GM12878 (cell line): ENCODE data around the gene RNU2-1. TPM values are rescaled to one million over a fixed set of nuclear protein-coding genes. Genes with fewer than 3 reads are reported as not detected.

Experiments used
- ATAC-seq: fragments of 200-7000 bp; cut with Tn5 transposase; 3 replicates; pipeline ENCODE4 v1.9.1; 2020; ENCODE audit warnings: mild to moderate bottlenecking, moderate library complexity
- BruUV-seq: library from RNA; stranded (reverse); fragments of 400-500 nt; replicated peaks from 2 replicates; lab custom pipeline; 2021; lab: Mats Ljungman, UMichigan
- CTCF ChIA-PET: fragments of 300-600 bp; sonication (Branson Sonifier 250); formaldehyde crosslinking; extraction: SDS; loops from one replicate; lab custom pipeline; 2021; ENCODE audit warnings: inconsistent platforms; lab: Yijun Ruan, JAX
- POLR2A ChIA-PET: fragments of 350-600 bp; formaldehyde crosslinking; extraction: SDS; loops from one replicate; lab custom pipeline; 2021; ENCODE audit warnings: inconsistent platforms; lab: Charles Lee
- RAD21 ChIA-PET: fragments of 300-600 bp; sonication (Branson Sonifier 250); formaldehyde crosslinking; loops from one replicate; lab custom pipeline; 2023; ENCODE audit warnings: antibody characterized with exemption; ENCODE audit not compliant: unreplicated experiment; lab: Charles Lee
- SMC1A ChIA-PET: fragments of 300-600 bp; sonication (Branson Sonifier 250); formaldehyde crosslinking; loops from one replicate; lab custom pipeline; 2023; ENCODE audit not compliant: unreplicated experiment, uncharacterized antibody; lab: Charles Lee
- DNase-seq: peaks from one replicate; pipeline ENCODE4 v3.0.0-alpha.2; 2011; ENCODE audit warnings: low read depth, low spot score
- FAIRE-seq: peaks from 3 replicates; lab custom pipeline; 2011; peaks lifted over from hg19 to GRCh38; lab: Jason Lieb, UNC
- H2AFZ ChIP-seq: 2 replicates; pipeline ENCODE4 v1.6.0; 2011; ENCODE audit warnings: low read depth, low read length, control low read depth; ENCODE audit not compliant: control insufficient read depth
- H3K27ac ChIP-seq: 2 replicates; pipeline ENCODE4 v1.5.1; 2011; ENCODE audit warnings: control low read depth; ENCODE audit not compliant: control insufficient read depth, insufficient read depth
- H3K27me3 ChIP-seq, 2 experiments: replicated peaks in 1 of 2; 2 replicates each; pipeline versions ENCODE4 v1.6.0 to v1.6.1; 2011; ENCODE audit warnings: low read length in 1 of 2; ENCODE audit not compliant: control insufficient read depth in 2 of 2, insufficient read depth in 2 of 2
- H3K36me3 ChIP-seq, 2 experiments: 2 replicates each; pipeline ENCODE4 v1.5.1; 2011; ENCODE audit warnings: low read length in 1 of 2; ENCODE audit not compliant: control insufficient read depth in 2 of 2, insufficient read depth in 2 of 2
- H3K4me1 ChIP-seq: 2 replicates; pipeline ENCODE4 v1.6.1; 2011; ENCODE audit warnings: mild to moderate bottlenecking, low read length, moderate library complexity, mixed read lengths; ENCODE audit not compliant: control insufficient read depth, insufficient read depth
- H3K4me2 ChIP-seq: 2 replicates; pipeline ENCODE4 v1.6.0; 2011; ENCODE audit warnings: control low read depth; ENCODE audit not compliant: control insufficient read depth, insufficient read depth
- H3K4me3 ChIP-seq: fragments of 200-600 bp; sonication (generic); 2 replicates; pipeline ENCODE4 v1.5.1; 2016
- H3K79me2 ChIP-seq: 2 replicates; pipeline ENCODE4 v1.6.0; 2011; ENCODE audit warnings: low read length; ENCODE audit not compliant: control insufficient read depth, insufficient read depth
- H3K9ac ChIP-seq: 2 replicates; pipeline ENCODE4 v1.8.0; 2011; ENCODE audit warnings: low read length, control low read depth, mixed read lengths; ENCODE audit not compliant: control insufficient read depth, insufficient read depth
- H3K9me3 ChIP-seq: replicated peaks from 3 replicates; pipeline ENCODE4 v1.5.1; 2011; ENCODE audit warnings: mild to moderate bottlenecking, low read length; ENCODE audit not compliant: control insufficient read depth, insufficient read depth
- H4K20me1 ChIP-seq: 2 replicates; pipeline ENCODE4 v1.6.0; 2011; ENCODE audit not compliant: control insufficient read depth, insufficient read depth
- ASH2L ChIP-seq: fragments of 300-600, 200-600 bp; sonication (generic); IDR thresholded peaks from 2 replicates; pipeline ENCODE4 v1.6.1; 2017; ENCODE audit warnings: low read depth, mild to moderate bottlenecking, borderline replicate concordance
- BACH1 ChIP-seq: fragments of 450-650 bp; IDR thresholded peaks from 2 replicates; pipeline ENCODE4 v1.6.1; 2017; ENCODE audit warnings: mild to moderate bottlenecking, borderline replicate concordance
- BMI1 ChIP-seq: fragments of 450-650 bp; IDR thresholded peaks from 2 replicates; pipeline ENCODE4 v1.6.1; 2016; ENCODE audit warnings: mild to moderate bottlenecking, moderate library complexity, borderline replicate concordance
- DPF2 ChIP-seq: fragments of 450-650 bp; IDR thresholded peaks from 2 replicates; pipeline ENCODE4 v1.6.1; 2017; ENCODE audit warnings: mild to moderate bottlenecking
- ESRRA ChIP-seq: IDR thresholded peaks from 2 replicates; pipeline ENCODE4 v1.6.1; 2012; ENCODE audit warnings: mild to moderate bottlenecking, low read length, improper control_type of control experiment
- MTA3 ChIP-seq: IDR thresholded peaks from 2 replicates; pipeline ENCODE4 v1.6.1; 2012; ENCODE audit warnings: low read length, inconsistent platforms, borderline replicate concordance
- MXI1 ChIP-seq: fragments of 150-350 bp; IDR thresholded peaks from 2 replicates; pipeline ENCODE4 v1.6.1; 2011; ENCODE audit warnings: low read depth, mild to moderate bottlenecking, inconsistent platforms, low read length, improper control_type of control experiment
- NR2C2 ChIP-seq: IDR thresholded peaks from 2 replicates; pipeline ENCODE4 v1.6.1; 2011; ENCODE audit warnings: borderline replicate concordance, low read depth; ENCODE audit not compliant: control insufficient read depth, insufficient read length
- NR2F1 ChIP-seq: fragments of 450-650 bp; conservative IDR thresholded peaks from 2 replicates; pipeline ENCODE4 v1.6.1; 2017; ENCODE audit warnings: mild to moderate bottlenecking
- SUZ12 ChIP-seq: fragments of 200-600 bp; sonication (generic); IDR thresholded peaks from one replicate; pipeline ENCODE4 v1.6.1; 2018; ENCODE audit warnings: antibody characterized with exemption, mild to moderate bottlenecking; ENCODE audit not compliant: unreplicated experiment
- ZBED1 ChIP-seq: IDR thresholded peaks from 2 replicates; pipeline ENCODE4 v1.6.1; 2016; ENCODE audit warnings: borderline replicate concordance
- ZNF207 ChIP-seq: fragments of 450-650 bp; IDR thresholded peaks from 2 replicates; pipeline ENCODE4 v1.6.1; 2014; ENCODE audit warnings: antibody characterized with exemption, mild to moderate bottlenecking, borderline replicate concordance
- WGBS: methylation state at CpG from one replicate; pipeline ENCODE4 v1.1.6; 2016; ENCODE audit warnings: low lambda C conversion rate; ENCODE audit not compliant: insufficient replicate concordance, insufficient coverage; ENCODE audit errors: missing lambda C conversion rate; 5-methylcytosine and 5-hydroxymethylcytosine counted together
- in situ Hi-C: fragments of 300-500 bp; cut with MboI; formaldehyde crosslinking; loops from 9 replicates; pipeline ENCODE4 v1.14.3; 2018; ENCODE audit warnings: mixed read lengths
- intact Hi-C: fragments of 100-400 bp; cut with micrococcal nuclease; formaldehyde crosslinking; loops from one replicate; pipeline ENCODE4 v1.14.2; 2022; ENCODE audit not compliant: unreplicated experiment
- polyA plus RNA-seq, 11 experiments: library from polyadenylated mRNA; depleted of rRNA in 4 of 11; unstranded in 6 of 11; stranded (reverse) in 5 of 11; fragments of >200 nt; fragmentation: Nextera tagmentation in 4 of 11; fragmentation: Illumina TruSeq in 1 of 11; extraction: Ambion mirVana in 4 of 11; extraction: Trizol in 1 of 11; gene quantifications; 1 replicate in 1 of 11; 2 replicates in 10 of 11; pipeline versions ENCODE4 v1.2.1 to v1.2.3, GENCODE V29; 2011 to 2016; ENCODE audit warnings: inconsistent platforms in 2 of 11, missing spikeins in 2 of 11, low read depth in 1 of 11
- total RNA-seq, 4 experiments: library from RNA; depleted of rRNA in 3 of 4; stranded (reverse); fragments of >200 nt in 3 of 4; fragmentation: Illumina TruSeq in 1 of 4; extraction: Trizol in 1 of 4; gene quantifications; 2 replicates each; pipeline versions ENCODE4 v1.2.1 to v1.2.3, GENCODE V29; 2013 to 2021
- TF ChIP-seq, protein P1 (sequence below): IDR thresholded peaks from 2 replicates; pipeline ENCODE4 v1.6.1; 2011; ENCODE audit warnings: low read depth, mild to moderate bottlenecking, low read length, moderate library complexity, borderline replicate concordance; ENCODE audit errors: extremely low read depth
- TF ChIP-seq, protein P2 (sequence below): IDR thresholded peaks from 2 replicates; pipeline ENCODE4 v1.6.1; 2012; ENCODE audit warnings: low read depth, low read length, improper control_type of control experiment
- TF ChIP-seq, protein P3 (sequence below): IDR thresholded peaks from 2 replicates; pipeline ENCODE4 v1.6.1; 2012; ENCODE audit warnings: mild to moderate bottlenecking, low read depth, low read length

RNU2-1 gene
- total and polyA plus RNA-seq, 10 of the 15 experiments (the other 5 are each of a cell fraction or from before 2014, with no cell fraction given), result 17.5 to 9,631 (median 17.7) TPM; not detected in 7

DNA sequence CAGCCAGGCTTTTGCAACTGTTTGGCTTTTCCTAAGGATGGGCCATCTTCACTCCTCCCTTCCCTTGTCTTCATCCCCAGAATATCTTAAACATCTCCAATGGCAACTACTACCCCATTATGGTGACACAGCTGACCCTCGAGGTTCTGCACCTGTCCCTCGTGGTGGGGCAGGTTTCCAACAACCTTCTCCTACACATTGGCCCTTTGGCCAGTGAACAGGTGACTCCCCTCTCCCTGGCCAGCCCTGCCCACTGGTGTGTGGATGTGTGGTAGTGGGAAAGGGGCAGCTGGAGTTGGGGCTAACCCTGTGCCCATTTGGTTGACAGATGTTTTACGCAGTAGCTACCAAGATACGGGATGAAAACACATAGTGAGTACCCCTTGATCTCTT lies 17.4 kb downstream of the RNU2-1 start:
- DNase-seq, result no peak
- Histone ChIP-seq H3K27me3 (no peaks in the 10 kb centered on the region), H3K27ac (no peak overlapping the region), H2AFZ (no peak overlapping the region), H3K4me2 (no peak overlapping the region), H3K4me3 (no peak overlapping the region), H3K9me3 (no peaks in the 10 kb centered on the region), H3K36me3 (peaks cover 2 to 14% of the 10 kb centered on the region in 2 experiments; a peak in 3 of 4 replicates), H3K4me1 (peaks cover 5% of the 10 kb centered on the region; the same call in 1 of the 2 replicates), H3K9ac (no peak overlapping the region), H3K79me2 (peaks cover 17% of the 10 kb centered on the region), H4K20me1 (no peaks in the 10 kb centered on the region)
- intact Hi-C loops (no loop called here), in situ Hi-C loops (loop anchor here (10.0 to 25.0 kb wide), 9 partner anchors 98 to 1646 kb away; partner anchors contain the start of genes DNAJC7, EIF1, HDAC5 and MEOX1)
- FAIRE-seq, result no peak
- WGBS, result 83% methylated on average over 4 of the region's 4 CpGs
- no peak for ATAC-seq
- POLR2A ChIA-PET, result interaction anchor here (0.5 kb wide), 1 partner anchor 284 kb away, joined by 4 read pairs; no protein-coding TSS in a partner anchor
- no TSS peak for BruUV-seq
- TF ChIP-seq BMI1 (no peak), MTA3 (no peak), NR2C2 (no peak), ZBED1 (no peak)
- RAD21 ChIA-PET, result no interaction called here
- CTCF ChIA-PET, result no interaction called here
- SMC1A ChIA-PET, result no interaction called here

DNA sequence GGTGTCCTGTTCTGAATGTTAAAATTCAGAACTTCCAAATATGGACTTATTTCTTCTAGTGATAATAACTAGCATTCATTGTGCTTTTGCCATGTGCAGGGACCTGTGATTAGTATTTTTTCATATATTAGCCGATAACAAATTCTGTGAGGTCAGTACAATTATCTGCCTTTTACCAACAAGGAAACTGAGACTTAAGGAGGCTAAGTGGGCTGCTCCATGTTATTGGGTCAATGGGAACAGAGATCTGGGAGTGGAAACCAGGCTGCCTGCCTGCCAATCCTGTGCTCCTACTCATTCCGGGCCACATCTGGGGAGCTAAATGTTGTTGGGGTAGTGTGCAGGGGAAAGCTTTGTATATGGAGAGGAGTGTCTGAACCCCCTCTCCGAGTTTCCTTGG lies 18.4 kb downstream of the RNU2-1 start:
- FAIRE-seq, result no peak
- TF ChIP-seq SUZ12 (no peak), ZNF207 (no peak), NR2F1 (no peak), MXI1 (no peak), DPF2 (no peak), ESRRA (no peak), BACH1 (no peak), ASH2L (no peak)
- TF ChIP-seq, protein P1, sequence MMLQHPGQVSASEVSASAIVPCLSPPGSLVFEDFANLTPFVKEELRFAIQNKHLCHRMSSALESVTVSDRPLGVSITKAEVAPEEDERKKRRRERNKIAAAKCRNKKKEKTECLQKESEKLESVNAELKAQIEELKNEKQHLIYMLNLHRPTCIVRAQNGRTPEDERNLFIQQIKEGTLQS, result no peak
- TF ChIP-seq, protein P2, sequence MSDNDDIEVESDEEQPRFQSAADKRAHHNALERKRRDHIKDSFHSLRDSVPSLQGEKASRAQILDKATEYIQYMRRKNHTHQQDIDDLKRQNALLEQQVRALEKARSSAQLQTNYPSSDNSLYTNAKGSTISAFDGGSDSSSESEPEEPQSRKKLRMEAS, result no peak
- TF ChIP-seq, protein P3, sequence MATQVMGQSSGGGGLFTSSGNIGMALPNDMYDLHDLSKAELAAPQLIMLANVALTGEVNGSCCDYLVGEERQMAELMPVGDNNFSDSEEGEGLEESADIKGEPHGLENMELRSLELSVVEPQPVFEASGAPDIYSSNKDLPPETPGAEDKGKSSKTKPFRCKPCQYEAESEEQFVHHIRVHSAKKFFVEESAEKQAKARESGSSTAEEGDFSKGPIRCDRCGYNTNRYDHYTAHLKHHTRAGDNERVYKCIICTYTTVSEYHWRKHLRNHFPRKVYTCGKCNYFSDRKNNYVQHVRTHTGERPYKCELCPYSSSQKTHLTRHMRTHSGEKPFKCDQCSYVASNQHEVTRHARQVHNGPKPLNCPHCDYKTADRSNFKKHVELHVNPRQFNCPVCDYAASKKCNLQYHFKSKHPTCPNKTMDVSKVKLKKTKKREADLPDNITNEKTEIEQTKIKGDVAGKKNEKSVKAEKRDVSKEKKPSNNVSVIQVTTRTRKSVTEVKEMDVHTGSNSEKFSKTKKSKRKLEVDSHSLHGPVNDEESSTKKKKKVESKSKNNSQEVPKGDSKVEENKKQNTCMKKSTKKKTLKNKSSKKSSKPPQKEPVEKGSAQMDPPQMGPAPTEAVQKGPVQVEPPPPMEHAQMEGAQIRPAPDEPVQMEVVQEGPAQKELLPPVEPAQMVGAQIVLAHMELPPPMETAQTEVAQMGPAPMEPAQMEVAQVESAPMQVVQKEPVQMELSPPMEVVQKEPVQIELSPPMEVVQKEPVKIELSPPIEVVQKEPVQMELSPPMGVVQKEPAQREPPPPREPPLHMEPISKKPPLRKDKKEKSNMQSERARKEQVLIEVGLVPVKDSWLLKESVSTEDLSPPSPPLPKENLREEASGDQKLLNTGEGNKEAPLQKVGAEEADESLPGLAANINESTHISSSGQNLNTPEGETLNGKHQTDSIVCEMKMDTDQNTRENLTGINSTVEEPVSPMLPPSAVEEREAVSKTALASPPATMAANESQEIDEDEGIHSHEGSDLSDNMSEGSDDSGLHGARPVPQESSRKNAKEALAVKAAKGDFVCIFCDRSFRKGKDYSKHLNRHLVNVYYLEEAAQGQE, result no peak

More for the DNA sequence above, 18.4 kb downstream of the RNU2-1 start:
- DNase-seq (no peak), ATAC-seq (no peak)
- RAD21 ChIA-PET, result no interaction called here
- Histone ChIP-seq H4K20me1 (no peaks in the 10 kb centered on the region), H3K4me1 (peaks cover 10% of the 10 kb centered on the region), H3K9me3 (no peaks in the 10 kb centered on the region), H3K36me3 (peaks cover 2 to 14% of the 10 kb centered on the region in 2 experiments; a peak in 3 of 4 replicates), H2AFZ (no peak overlapping the region), H3K27me3 (no peaks in the 10 kb centered on the region), H3K4me2 (no peak overlapping the region), H3K79me2 (peaks cover 17% of the 10 kb centered on the region), H3K9ac (no peak overlapping the region), H3K27ac (no peak overlapping the region), H3K4me3 (no peak overlapping the region)
- POLR2A ChIA-PET, result no interaction called here
- CTCF ChIA-PET, result no interaction called here
- WGBS, result 100% methylated on average over 3 of the region's 3 CpGs
- TSS peak; percentile 1 for BruUV-seq
- intact Hi-C loops (no loop called here), in situ Hi-C loops (loop anchor here (10.0 to 25.0 kb wide), 9 partner anchors 99 to 1647 kb away; partner anchors contain the start of genes DNAJC7, EIF1, HDAC5 and MEOX1)
- SMC1A ChIA-PET, result no interaction called here
